Lung (tissue), 12 donors: Measurements from ENCODE around the gene AP2B1. TPM values are rescaled to one million over a fixed set of nuclear protein-coding genes. Genes with fewer than 3 reads are reported as not detected.

ENCODE experiments used
- ATAC-seq: fragments of 200-7000 bp; cut with Tn5 transposase; one replicate; pipeline ENCODE4 v1.9.1; 2020; ENCODE audit warnings: moderate number of reproducible peaks; ENCODE audit not compliant: insufficient read depth, low FRiP score
- DNase-seq, 3 donors: peaks; one replicate each; pipeline ENCODE4 v3.0.0-alpha.2; 2013 to 2017
- H3K27ac ChIP-seq, 2 donors: one replicate each; pipeline ENCODE4 v1.5.1; 2013; ENCODE audit warnings: mild to moderate bottlenecking in 2 of 2, moderate library complexity in 2 of 2, control low read depth in 1 of 2, inconsistent platforms in 1 of 2, low read depth in 1 of 2, low read length in 1 of 2
- H3K27me3 ChIP-seq, 3 donors: one replicate each; pipeline ENCODE4 v1.5.1; 2013; ENCODE audit warnings: low read length in 2 of 3; ENCODE audit not compliant: control insufficient read depth in 3 of 3, insufficient read depth in 3 of 3
- H3K36me3 ChIP-seq, 4 donors: one replicate each; pipeline ENCODE4 v1.5.1; 2013; ENCODE audit warnings: low read length in 4 of 4, mild to moderate bottlenecking in 1 of 4, moderate library complexity in 1 of 4; ENCODE audit not compliant: control insufficient read depth in 4 of 4, insufficient read depth in 4 of 4
- H3K4me1 ChIP-seq, 5 donors: one replicate each; pipeline ENCODE4 v1.5.1; 2013; ENCODE audit warnings: low read length in 5 of 5, mild to moderate bottlenecking in 2 of 5, moderate library complexity in 1 of 5; ENCODE audit not compliant: control insufficient read depth in 5 of 5, insufficient read depth in 5 of 5
- H3K4me3 ChIP-seq: one replicate; pipeline ENCODE4 v1.5.1; 2013; ENCODE audit warnings: mild to moderate bottlenecking, control low read depth, moderate library complexity
- H3K9ac ChIP-seq, 2 donors: one replicate each; pipeline ENCODE4 v1.5.1; 2013; ENCODE audit warnings: low read length in 2 of 2, control low read depth in 1 of 2; ENCODE audit not compliant: insufficient read depth in 1 of 2
- H3K9me3 ChIP-seq, 4 donors: one replicate each; pipeline ENCODE4 v1.5.1; 2013; ENCODE audit warnings: low read length in 3 of 4, mild to moderate bottlenecking in 1 of 4, moderate library complexity in 1 of 4; ENCODE audit not compliant: control insufficient read depth in 4 of 4, insufficient read depth in 3 of 4
- WGBS, 2 donors: extraction: QIAGEN DNeasy Blood & Tissue Kit; methylation state at CpG; one replicate each; pipeline ENCODE4 v1.1.7; 2013; 5-methylcytosine and 5-hydroxymethylcytosine counted together
- polyA plus RNA-seq, 2 donors: library from polyadenylated mRNA; stranded (reverse); fragments of 200-250 nt; gene quantifications; one replicate each; pipeline ENCODE4 v1.2.1, GENCODE V29; 2013
- total RNA-seq, 2 donors: library from RNA; depleted of rRNA in 1 of 2; stranded (reverse); fragments of >200 nt in 1 of 2; gene quantifications; one replicate each; pipeline ENCODE4 v1.2.1, GENCODE V29; 2014 to 2021
- TF ChIP-seq, protein P1 (sequence below): IDR thresholded peaks from 2 replicates; pipeline ENCODE4 v1.5.1; 2012; ENCODE audit warnings: mild to moderate bottlenecking; ENCODE audit errors: control extremely low read depth, extremely low read depth
- donor health status: control.
- donor health status: control.
- donor health status: Bipolar disorder and iron deficiency.
- donor health status: healthy.
- donor health status: DM: yes; HTN: yes; CAD: no.

The AP2B1 gene
- total and polyA plus RNA-seq, 4 donors, result 52.9 to 156 (median 82.4) TPM

DNA sequence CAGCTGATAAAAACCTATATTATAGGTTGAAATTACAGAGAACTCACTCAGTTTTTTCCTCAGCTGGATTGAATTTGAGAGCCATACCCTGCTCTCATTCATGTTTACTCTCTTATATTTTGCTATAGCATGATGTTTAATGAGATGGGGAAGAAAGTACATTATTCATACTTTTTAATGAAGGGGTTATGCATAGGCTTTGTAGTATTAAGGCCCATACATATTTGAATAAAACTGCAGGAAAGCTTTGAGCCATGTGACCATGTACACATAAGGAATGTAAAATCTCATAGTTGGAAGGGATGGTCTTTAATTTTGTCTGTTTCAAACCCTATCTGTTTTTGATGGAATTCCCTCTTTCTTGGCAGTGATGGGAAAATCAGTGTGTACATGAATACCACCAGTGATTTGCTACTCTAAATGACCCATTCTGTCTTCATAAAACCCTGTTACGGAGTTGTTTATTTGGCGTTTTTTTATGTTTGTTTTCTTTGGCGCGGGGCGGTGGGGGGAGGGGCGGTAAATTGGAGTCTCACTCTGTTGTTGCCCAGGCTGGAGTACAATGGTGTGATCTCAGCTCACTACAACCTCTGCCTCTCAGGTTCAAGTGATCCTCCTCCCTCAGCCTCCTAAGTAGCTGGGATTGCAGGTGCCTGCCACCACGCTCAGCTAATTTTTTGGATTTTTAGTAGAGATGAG is 105.5 kb downstream of the AP2B1 start:
- DNase-seq (no peak), ATAC-seq (no peak)
- no peak overlapping the region for H3K9ac ChIP-seq
- peaks cover 10 to 42% (median 31%) of the 10 kb centered on the region in 4 donors for H3K36me3 ChIP-seq
- H3K27ac ChIP-seq, result no peak overlapping the region
- no peaks in the 10 kb centered on the region for H3K9me3 ChIP-seq
- TF ChIP-seq, protein P1, sequence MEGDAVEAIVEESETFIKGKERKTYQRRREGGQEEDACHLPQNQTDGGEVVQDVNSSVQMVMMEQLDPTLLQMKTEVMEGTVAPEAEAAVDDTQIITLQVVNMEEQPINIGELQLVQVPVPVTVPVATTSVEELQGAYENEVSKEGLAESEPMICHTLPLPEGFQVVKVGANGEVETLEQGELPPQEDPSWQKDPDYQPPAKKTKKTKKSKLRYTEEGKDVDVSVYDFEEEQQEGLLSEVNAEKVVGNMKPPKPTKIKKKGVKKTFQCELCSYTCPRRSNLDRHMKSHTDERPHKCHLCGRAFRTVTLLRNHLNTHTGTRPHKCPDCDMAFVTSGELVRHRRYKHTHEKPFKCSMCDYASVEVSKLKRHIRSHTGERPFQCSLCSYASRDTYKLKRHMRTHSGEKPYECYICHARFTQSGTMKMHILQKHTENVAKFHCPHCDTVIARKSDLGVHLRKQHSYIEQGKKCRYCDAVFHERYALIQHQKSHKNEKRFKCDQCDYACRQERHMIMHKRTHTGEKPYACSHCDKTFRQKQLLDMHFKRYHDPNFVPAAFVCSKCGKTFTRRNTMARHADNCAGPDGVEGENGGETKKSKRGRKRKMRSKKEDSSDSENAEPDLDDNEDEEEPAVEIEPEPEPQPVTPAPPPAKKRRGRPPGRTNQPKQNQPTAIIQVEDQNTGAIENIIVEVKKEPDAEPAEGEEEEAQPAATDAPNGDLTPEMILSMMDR, result no peak
- H3K4me3 ChIP-seq, result no peak overlapping the region
- H3K4me1 ChIP-seq, result peaks cover 0 to 8% (median 0%) of the 10 kb centered on the region in 5 donors
- no peaks in the 10 kb centered on the region for H3K27me3 ChIP-seq
- 84 to 96% methylated on average over 7 of the region's 7 CpGs for WGBS, 2 donors

DNA sequence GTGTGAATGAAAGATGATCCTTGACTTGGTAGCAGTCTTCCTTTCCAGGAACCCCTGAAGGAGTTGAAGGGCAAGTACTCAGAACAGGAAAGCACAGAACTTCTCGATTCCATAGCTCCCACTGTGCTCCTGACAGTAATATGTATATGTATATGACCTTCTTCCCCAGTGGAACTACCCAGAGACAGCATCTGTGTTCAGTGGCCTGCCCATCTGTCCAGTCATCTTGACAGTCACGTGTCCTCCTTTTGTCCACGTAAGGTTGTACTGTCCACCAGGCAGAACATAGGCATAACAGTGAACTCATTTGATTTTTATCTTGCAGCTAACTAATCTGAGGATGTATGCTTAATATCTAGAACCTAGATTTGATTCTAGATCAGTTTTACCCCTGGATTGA is 106.5 kb downstream of the AP2B1 start:
- ATAC-seq (no peak), DNase-seq (no peak)
- Histone ChIP-seq H3K4me1 (peaks cover 0 to 8% (median 0%) of the 10 kb centered on the region in 5 donors), H3K27ac (no peak overlapping the region), H3K36me3 (peaks cover 10 to 38% (median 30%) of the 10 kb centered on the region in 4 donors), H3K4me3 (no peak overlapping the region), H3K9ac (no peak overlapping the region), H3K9me3 (no peaks in the 10 kb centered on the region), H3K27me3 (no peaks in the 10 kb centered on the region)
- WGBS, 2 donors, result 92 to 93% methylated on average over 3 of the region's 3 CpGs
- TF ChIP-seq, protein P1, result no peak

DNA sequence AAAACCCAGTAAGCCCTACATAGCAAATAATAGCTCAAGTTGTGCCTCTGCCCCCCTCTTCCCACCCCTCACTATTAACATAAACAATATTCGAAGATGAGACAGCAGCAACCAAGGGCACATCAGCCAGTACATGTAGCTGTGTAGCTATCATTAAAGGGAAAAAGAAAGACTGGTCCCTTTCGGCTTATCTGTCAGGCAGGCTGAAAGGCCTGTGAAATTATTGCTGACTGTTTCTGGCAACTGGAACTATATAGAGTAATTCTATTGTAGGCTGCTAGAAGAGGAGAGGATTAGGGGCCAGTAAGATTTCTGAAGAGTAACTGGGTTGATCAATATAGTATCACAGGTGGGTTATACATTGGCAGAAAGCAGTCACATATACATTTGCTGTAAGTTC is 107.8 kb downstream of the AP2B1 start:
- Histone ChIP-seq H3K4me3 (no peak overlapping the region), H3K36me3 (peaks cover 3 to 36% (median 26%) of the 10 kb centered on the region in 4 donors), H3K4me1 (peaks cover 0 to 8% (median 0%) of the 10 kb centered on the region in 5 donors), H3K9me3 (no peaks in the 10 kb centered on the region), H3K27me3 (no peaks in the 10 kb centered on the region), H3K9ac (no peak overlapping the region), H3K27ac (peak overlapping the region in 1 of 2 donors; percentile 23)
- ATAC-seq (no peak), DNase-seq (no peak)
- WGBS, 2 donors, result 76 to 85% methylated on average over 2 of the region's 2 CpGs
- TF ChIP-seq, protein P1, result no peak
